Hematopoietic multipotent progenitor cell treated with erythropoietin and hydrocortisone succinate and interleukin-3 and kit ligand, for 6 days (in vitro differentiated cells): ENCODE data around the gene PCDHB15.
A peak's percentile ranks its signal among the peaks of the same experiment; 100 is the strongest.
"Not testable (repeated sequence)": the region's sequence is repeated elsewhere in the genome, so short reads cannot be mapped to it uniquely, and the experiment has no call there.

Experiments
- DNase-seq: peaks from one replicate; pipeline ENCODE4 v3.0.0-alpha.2; 2015

PCDHB15 gene

DNA sequence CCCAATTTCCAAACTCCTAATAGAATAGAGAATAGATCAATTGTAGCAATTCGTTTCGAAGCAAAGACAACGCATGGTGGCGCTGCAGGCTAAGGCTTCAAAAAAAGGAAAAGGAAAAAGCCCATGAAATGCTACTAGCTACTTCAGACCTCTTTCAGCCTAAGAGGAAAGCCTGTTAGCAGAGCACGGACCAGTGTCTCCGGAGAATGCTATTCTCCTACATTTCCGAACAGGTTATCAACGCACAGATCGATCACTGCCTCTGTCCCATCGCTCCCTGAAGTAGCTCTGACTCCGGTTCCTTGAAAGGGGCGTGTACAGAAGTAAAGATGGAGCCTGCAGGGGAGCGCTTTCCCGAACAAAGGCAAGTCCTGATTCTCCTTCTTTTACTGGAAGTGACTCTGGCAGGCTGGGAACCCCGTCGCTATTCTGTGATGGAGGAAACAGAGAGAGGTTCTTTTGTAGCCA, at the start of gene PCDHB15:
Gene PCDHB15, plus strand, starts transcription at position 146 of the 468 bp plus-strand sequence. Its CDS starts 184 bp downstream, at position 330.
- peak; percentile 7 for DNase-seq

DNA sequence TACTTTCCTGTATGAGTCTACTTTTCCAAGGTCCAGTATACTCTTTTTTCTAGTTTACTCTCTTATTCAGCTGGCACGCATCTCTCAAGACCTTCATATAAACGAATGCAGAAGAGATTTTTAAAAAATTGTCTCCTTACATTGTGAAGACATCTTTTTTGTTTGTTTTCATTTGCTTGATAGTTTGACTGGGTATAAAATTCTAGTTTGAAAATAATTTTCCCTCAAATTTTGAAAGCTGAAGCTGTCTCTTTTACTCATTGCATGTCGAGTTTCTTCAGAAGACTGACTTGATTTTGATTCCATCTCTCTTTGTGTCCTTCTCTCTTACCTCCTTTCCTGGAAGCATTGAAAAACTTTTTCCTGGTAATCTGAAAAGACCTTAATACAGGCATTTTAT, 48.8 kb upstream of the PCDHB15 start:
- DNase-seq = no peak

DNA sequence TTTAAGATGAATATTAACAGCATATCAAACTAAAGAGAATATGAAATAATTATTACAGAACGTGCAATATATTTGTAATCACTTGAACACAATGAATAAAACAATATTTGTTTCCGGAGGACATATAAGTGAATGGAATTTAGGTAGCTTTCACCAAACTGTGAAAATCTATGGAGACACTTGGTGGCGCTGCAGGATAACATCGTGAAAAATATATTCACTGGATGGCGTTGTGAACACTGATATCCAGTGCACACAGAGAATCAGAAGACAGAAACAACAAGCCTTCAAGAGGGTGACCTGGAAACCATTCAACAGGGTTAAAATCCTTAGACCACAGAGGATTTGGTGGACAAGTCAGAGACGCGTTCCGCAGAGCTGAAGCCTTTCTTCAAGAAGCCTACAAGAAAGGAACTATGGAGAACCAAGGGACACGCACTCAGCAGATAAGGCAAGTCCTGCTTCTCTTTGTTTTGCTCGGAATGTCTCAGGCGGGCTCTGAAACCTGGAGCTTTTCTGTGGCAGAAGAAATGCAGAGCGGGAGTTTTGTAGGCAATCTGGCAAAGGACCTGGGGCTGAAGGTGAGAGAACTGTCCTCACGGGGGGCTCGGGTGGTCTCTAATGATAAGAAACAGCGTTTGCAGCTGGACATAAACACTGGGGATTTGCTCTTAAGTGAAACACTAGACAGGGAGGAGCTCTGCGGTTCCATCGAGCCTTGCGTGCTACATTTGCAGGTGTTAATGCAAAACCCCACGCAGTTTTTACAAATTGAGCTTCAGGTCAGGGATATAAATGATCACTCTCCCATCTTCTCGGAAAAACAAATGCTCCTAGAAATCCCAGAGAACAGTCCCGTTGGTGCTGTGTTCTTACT, 45.6 kb upstream of the PCDHB15 start, which contains the start of gene PCDHB11:
Gene PCDHB11, plus strand, starts transcription at position 269 of the 877 bp plus-strand sequence. Its CDS starts 148 bp downstream, at position 417.
- DNase-seq = peak; percentile 2

DNA sequence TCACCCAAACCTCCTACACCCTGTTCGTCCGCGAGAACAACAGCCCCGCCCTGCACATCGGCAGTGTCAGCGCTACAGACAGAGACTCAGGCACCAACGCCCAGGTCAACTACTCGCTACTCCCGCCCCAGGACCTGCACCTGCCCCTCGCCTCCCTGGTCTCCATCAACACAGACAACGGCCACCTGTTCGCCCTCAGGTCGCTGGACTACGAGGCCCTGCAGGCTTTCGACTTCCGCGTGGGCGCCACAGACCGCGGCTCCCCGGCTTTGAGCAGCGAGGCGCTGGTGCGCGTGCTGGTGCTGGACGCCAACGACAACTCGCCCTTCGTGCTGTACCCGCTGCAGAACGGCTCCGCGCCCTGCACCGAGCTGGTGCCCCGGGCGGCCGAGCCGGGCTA, 44.1 kb upstream of the PCDHB15 start:
- not testable (repeated sequence) for DNase-seq

DNA sequence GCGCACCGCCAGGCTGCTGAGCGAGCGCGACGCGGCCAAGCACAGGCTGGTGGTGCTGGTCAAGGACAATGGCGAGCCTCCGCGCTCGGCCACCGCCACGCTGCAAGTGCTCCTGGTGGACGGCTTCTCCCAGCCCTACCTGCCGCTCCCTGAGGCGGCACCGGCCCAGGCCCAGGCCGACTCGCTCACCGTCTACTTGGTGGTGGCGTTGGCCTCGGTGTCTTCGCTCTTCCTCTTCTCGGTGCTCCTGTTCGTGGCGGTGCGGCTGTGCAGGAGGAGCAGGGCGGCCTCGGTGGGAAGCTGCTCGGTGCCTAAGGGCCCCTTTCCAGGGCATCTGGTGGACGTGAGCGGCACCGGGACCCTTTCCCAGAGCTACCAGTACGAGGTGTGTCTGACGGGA, 43.5 kb upstream of the PCDHB15 start:
- DNase-seq = not testable (repeated sequence)

DNA sequence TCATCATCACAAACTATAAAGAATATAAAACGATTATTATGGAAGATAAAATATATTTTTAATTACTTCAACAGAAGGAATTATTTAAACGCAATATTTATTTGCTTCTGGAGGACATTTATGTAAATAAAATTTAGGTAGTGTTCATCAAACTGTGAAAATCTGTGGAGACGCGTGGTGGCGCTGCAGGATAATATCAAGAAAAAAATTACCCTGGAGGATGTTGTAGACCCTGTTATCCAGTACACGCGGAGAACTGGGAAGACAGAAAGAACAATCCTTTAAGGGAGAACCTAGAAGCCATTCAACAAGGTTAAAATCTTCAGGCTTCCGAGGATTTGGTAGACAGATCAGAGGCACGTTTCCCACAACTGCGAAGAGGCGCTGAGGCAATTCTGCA, 36.7 kb upstream of the PCDHB15 start, which contains the start of gene PCDHB12:
Gene PCDHB12, plus strand, starts transcription at position 242 of the 400 bp plus-strand sequence. CDS start 189 bp downstream, outside the sequence.
- DNase-seq = peak; percentile 3

DNA sequence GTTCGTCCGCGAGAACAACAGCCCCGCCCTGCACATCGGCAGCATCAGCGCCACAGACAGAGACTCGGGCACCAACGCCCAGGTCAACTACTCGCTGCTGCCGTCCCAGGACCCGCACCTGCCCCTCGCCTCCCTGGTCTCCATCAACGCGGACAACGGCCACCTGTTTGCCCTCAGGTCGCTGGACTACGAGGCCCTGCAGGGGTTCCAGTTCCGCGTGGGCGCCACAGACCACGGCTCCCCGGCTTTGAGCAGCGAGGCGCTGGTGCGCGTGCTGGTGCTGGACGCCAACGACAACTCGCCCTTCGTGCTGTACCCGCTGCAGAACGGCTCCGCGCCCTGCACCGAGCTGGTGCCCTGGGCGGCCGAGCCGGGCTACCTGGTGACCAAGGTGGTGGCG, 34.9 kb upstream of the PCDHB15 start:
- not testable (repeated sequence) for DNase-seq

DNA sequence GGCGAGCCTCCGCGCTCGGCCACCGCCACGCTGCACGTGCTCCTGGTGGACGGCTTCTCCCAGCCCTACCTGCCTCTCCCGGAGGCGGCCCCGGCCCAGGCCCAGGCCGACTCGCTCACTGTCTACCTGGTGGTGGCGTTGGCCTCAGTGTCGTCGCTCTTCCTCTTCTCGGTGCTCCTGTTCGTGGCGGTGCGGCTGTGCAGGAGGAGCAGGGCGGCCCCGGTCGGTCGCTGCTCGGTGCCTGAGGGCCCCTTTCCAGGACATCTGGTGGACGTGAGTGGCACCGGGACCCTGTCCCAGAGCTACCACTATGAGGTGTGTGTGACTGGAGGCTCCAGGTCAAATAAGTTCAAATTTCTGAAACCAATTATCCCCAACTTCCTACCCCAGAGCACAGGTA, 34.3 kb upstream of the PCDHB15 start:
- DNase-seq = not testable (repeated sequence)

DNA sequence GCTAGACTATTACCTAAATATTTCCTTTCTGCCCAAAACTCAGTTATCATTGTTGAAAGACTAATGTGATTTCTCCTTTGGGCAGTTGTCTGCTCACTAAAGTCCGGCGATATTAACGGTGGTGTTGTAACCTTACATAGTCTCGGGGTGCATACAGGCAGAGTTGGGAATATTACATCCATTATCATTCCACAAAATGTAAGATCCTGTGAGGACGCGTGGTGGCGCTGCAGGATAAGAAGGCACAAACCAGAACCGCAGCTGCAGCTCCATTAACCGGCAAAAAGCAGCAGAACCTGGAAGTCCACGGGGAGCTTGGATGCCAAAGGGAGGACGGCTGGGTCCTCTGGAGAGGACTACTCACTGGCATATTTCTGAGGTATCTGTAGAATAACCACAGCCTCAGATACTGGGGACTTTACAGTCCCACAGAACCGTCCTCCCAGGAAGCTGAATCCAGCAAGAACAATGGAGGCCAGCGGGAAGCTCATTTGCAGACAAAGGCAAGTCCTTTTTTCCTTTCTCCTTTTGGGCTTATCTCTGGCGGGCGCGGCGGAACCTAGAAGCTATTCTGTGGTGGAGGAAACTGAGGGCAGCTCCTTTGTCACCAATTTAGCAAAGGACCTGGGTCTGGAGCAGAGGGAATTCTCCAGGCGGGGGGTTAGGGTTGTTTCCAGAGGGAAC, 31.4 kb upstream of the PCDHB15 start, which contains the start of gene PCDHB13:
Gene PCDHB13, plus strand, starts transcription at position 264 of the 684 bp plus-strand sequence. Its CDS starts 205 bp downstream, at position 469.
- DNase-seq = peak; percentile 18

DNA sequence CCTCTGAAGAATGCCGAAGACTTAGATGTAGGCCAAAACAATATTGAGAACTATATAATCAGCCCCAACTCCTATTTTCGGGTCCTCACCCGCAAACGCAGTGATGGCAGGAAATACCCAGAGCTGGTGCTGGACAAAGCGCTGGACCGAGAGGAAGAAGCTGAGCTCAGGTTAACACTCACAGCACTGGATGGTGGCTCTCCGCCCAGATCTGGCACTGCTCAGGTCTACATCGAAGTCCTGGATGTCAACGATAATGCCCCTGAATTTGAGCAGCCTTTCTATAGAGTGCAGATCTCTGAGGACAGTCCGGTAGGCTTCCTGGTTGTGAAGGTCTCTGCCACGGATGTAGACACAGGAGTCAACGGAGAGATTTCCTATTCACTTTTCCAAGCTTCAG, 30.6 kb upstream of the PCDHB15 start:
- DNase-seq = not testable (repeated sequence)

DNA sequence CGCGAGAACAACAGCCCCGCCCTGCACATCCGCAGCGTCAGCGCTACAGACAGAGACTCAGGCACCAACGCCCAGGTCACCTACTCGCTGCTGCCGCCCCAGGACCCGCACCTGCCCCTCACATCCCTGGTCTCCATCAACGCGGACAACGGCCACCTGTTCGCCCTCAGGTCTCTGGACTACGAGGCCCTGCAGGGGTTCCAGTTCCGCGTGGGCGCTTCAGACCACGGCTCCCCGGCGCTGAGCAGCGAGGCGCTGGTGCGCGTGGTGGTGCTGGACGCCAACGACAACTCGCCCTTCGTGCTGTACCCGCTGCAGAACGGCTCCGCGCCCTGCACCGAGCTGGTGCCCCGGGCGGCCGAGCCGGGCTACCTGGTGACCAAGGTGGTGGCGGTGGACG, 29.7 kb upstream of the PCDHB15 start:
- DNase-seq = not testable (repeated sequence)

DNA sequence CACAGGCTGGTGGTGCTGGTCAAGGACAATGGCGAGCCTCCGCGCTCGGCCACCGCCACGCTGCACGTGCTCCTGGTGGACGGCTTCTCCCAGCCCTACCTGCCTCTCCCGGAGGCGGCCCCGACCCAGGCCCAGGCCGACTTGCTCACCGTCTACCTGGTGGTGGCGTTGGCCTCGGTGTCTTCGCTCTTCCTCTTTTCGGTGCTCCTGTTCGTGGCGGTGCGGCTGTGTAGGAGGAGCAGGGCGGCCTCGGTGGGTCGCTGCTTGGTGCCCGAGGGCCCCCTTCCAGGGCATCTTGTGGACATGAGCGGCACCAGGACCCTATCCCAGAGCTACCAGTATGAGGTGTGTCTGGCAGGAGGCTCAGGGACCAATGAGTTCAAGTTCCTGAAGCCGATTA, 29.2 kb upstream of the PCDHB15 start:
- not testable (repeated sequence) for DNase-seq

DNA sequence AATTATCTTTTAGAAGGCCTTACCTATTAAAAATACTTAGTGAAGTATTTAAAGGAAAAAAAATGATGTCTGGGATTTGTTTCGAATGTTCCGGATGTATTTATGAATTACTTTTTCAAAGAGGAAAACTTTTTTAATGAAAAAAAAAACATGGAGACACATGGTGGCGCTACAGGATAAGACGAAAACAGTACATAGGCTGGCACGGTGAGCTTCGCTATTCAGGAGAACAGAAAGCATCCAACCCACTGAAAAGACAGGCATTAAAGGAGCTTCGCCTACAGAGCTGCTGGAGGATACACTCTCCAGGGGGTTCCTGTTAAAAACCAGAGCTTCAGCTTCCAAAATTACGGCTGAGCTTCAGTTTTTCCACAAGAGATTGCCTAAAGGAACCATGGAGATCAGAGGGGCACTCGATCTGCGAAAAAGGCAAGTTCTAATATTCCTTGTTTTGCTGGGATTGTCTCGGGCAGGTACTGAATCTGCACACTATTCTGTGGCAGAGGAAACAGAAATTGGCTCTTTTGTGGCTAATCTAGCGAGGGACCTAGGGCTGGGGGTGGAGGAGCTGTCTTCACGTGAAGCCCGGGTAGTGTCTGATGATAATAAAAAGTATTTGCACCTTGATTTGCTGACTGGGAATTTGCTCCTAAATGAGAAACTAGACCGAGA, 21.9 kb upstream of the PCDHB15 start, which contains the start of gene PCDHB14:
Gene PCDHB14, plus strand, starts transcription at position 232 of the 672 bp plus-strand sequence. Its CDS starts 163 bp downstream, at position 395.
- peak; percentile 14 for DNase-seq

DNA sequence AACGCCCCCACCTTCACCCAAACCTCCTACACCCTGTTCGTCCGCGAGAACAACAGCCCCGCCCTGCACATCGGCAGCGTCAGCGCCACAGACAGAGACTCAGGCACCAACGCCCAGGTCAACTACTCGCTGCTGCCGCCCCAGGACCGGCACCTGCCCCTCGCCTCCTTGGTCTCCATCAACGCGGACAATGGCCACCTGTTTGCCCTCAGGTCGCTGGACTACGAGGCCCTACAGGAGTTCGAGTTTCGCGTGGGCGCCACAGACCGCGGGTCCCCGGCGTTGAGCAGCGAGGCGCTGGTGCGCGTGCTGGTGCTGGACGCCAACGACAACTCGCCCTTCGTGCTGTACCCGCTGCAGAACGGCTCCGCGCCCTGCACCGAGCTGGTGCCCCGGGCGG, 20.4 kb upstream of the PCDHB15 start:
- not testable (repeated sequence) for DNase-seq

DNA sequence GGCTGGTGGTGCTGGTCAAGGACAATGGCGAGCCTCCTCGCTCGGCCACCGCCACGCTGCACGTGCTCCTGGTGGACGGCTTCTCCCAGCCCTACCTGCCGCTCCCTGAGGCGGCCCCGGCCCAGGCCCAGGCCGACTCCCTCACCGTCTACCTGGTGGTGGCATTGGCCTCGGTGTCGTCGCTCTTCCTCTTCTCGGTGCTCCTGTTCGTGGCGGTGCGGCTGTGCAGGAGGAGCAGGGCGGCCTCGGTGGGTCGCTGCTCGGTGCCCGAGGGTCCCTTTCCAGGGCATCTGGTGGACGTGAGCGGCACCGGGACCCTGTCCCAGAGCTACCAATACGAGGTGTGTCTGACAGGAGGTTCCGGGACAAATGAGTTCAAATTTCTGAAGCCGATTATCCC, 19.8 kb upstream of the PCDHB15 start:
- not testable (repeated sequence) for DNase-seq

DNA sequence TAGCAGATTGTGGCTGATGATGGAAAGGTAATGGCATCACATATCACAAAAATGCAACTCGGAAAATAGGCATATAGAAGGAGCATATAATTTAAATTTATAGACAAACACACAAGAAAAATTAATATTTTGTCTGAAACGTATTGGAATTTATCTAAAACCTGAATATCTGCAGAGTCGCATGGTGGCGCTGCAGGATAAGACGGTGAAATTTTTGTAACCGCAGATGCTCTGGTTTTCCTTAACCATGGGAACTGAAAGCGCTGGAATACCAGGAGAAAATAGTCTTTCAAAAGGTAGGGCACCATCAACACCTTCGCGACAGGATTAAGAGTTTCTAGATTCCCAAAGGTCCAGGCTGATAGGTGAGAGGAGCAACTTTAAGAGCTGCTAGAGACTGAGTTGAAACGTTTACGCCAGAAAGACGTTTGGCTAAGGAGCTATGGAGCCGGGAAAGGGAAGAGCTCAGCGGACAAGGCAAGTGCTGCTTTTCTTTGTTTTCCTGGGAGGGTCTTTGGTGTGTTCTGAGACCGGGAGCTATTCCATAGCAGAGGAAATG, 11.0 kb upstream of the PCDHB15 start:
- no peak for DNase-seq

DNA sequence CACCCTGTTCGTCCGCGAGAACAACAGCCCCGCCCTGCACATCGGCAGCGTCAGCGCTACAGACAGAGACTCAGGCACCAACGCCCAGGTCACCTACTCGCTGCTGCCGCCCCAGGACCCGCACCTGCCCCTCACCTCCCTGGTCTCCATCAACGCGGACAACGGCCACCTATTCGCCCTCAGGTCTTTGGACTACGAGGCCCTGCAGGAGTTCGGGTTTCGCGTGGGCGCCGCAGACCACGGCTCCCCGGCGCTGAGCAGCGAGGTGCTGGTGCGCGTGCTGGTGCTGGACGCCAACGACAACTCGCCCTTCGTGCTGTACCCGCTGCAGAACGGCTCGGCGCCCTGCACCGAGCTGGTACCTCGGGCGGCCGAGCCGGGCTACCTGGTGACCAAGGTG, 9.3 kb upstream of the PCDHB15 start:
- not testable (repeated sequence) for DNase-seq

DNA sequence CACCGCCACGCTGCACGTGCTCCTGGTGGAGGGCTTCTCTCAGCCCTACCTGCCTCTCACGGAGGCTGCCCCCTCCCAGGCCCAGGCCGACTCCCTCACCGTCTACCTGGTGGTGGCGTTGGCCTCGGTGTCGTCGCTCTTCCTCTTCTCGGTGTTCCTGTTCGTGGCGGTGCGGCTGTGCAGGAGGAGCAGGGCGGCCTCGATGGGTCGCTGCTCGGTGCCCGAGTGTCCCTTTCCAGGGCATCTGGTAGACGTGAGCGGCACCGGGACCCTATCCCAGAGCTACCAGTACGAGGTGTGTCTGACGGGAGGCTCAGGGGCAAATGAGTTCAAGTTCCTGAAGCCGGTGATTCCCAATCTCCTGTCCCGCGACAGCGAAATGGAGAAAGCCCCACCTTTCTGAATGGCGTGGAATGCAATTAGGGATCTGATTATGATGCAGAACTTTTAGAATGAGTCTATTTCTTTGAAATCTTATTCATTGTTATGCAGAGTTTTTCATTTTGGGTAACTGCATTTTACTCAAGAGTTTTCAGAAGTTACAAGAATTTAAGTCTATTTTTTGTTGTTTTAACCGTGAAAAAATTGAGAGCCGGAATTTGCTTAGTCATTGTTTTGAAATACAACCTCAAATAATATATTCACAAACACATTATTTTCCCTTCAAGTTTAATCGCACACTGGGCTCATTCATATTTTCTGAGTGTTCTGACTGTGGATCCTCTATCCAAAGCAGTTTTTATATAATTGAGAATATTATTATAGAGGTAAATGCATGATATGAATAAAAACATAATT, 8.5 kb upstream of the PCDHB15 start:
- no peak for DNase-seq

DNA sequence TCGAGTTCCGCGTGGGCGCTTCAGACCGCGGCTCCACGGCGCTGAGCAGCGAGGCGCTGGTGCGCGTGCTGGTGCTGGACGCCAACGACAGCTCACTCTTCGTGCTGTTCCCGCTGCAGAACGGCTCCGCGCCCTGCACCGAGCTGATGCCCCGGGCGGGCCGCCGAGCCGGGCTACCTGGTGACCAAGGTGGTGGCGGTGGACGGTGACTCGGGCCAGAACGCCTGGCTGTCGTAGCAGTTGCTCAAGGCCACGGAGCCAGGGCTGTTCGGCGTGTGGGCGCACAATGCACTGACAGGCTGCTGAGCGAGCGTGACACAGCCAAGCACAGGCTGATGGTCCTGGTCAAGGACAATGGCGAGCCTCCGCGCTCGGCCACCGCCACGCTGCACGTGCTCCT, 3.7 kb upstream of the PCDHB15 start:
- no peak for DNase-seq

DNA sequence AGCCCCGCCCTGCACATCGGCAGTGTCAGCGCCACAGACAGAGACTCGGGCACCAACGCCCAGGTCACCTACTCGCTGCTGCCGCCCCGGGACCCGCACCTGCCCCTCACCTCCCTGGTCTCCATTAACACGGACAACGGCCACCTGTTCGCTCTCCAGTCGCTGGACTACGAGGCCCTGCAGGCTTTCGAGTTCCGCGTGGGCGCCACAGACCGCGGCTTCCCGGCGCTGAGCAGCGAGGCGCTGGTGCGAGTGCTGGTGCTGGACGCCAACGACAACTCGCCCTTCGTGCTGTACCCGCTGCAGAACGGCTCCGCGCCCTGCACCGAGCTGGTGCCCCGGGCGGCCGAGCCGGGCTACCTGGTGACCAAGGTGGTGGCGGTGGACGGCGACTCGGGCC, 1.8 kb downstream of the PCDHB15 start:
- not testable (repeated sequence) for DNase-seq

DNA sequence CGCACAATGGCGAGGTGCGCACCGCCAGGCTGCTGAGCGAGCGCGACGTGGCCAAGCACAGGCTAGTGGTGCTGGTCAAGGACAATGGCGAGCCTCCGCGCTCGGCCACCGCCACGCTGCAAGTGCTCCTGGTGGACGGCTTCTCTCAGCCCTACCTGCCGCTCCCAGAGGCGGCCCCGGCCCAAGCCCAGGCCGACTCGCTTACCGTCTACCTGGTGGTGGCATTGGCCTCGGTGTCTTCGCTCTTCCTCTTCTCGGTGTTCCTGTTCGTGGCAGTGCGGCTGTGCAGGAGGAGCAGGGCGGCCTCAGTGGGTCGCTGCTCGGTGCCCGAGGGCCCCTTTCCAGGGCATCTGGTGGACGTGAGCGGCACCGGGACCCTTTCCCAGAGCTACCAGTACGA, 2.2 kb downstream of the PCDHB15 start:
- not testable (repeated sequence) for DNase-seq
